Measurements from ENCODE around the gene ACSL1. TPM values are rescaled to one million over a fixed set of nuclear protein-coding genes. Genes with fewer than 3 reads are reported as not detected.
"Not testable (repeated sequence)": the region's sequence is repeated elsewhere in the genome, so short reads cannot be mapped to it uniquely, and the experiment has no call there.

ACSL1 gene
- total RNA-seq, 1 donor from 2014 or later, result 477 TPM

DNA sequence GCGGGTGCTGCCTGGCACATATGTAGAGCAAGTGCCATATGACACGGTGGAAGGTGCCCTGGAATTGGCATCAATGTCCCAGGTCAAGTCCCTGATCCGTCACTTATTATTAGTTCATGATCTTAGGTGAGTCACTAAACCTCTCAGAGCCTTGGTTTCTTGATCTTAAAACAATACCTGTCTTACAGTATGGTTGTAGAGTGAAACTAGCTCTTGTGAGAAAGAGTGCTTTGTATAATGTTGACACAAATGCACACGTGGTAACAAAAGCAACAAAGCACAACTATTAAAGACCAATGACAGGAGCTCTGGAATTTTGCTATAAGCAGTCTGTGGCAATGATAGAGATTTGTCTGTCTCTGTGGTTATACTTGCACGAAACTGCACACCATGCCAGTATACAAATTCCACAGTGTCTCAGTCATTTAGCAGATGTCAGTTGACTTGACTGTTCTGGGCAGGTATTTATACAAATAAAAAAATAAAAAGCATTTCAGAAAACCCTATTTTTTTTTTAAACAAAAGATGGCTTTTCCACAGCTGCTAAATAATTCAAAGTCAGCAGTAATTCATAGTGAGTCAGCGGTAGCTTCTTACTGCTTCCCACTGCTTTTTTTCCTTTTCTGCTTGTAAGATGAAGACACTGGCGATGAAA lies 19.7 kb upstream of the ACSL1 start:
- no peak for DNase-seq

DNA sequence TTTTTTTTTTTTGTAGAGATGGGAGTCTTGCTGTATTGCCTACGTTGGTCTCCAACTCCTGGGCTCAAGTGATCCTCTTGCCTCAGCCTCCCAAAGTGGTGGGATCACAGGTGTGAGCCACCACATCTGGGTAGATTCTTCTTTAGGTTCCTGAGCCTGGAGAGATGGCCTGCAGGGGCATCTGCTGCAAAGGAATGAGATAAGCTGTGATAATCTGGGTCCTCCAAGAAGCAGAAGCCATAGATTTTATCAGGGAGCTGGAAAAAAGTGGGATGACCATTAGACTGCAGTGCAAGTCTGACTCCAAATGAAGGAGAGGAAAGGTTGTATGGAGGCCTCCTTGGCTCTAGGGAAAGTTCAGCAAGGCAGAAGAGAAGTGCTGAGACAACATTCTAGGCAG lies 19.0 kb upstream of the ACSL1 start:
- ATAC-seq (no peak), DNase-seq (no peak)
- intact Hi-C loops (cut with micrococcal nuclease), result no loop called here

More for the DNA sequence above, 19.7 kb upstream of the ACSL1 start:
- intact Hi-C loops (cut with micrococcal nuclease), result no loop called here
- ATAC-seq, result no peak

DNA sequence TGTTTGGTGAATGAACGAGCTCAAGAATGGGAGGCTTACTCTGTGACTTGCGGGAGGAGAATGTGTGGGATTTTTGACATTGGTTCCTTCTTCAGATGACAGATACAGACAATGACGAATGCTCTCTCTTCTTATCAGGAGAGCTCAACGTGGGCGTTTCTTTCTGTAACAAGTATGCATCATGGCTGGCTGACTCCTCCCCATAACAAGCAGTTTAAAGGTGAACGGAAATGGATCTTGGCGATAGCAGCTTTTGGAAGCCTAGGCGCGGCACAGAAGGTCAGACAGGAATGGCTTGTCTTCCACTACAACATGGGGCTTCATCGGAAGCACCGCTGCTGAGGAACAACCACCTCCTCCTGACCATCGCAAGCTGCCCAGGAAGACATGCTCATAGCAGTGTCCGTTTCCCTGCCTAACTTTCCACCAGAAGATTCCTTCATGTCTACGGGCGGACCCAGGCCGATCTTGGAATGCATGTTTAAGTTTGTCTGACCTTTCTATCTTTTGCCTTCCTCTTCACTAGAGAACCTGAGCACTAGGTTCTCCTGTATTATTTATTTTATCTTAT lies 18.3 kb upstream of the ACSL1 start:
- ATAC-seq (no peak), DNase-seq (no peak)
- intact Hi-C loops (cut with micrococcal nuclease), result no loop called here

DNA sequence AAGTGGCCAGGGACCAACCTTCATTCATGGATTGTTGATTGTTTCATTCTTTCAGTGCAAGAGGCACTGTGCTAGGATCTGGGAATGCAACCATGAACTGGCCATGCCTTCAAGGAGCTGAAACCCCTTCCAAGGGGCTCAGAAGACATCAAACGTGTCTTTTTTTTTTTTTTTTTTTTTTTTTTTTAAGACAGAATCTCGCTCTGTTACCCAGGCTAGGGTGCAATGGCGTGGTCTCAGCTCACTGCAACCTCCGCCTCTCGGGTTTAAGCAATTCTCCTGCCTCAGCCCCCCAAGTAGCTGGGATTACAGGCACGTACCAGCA lies 13.3 kb upstream of the ACSL1 start:
- intact Hi-C loops (cut with micrococcal nuclease); ATAC-seq; DNase-seq: not testable (repeated sequence)

DNA sequence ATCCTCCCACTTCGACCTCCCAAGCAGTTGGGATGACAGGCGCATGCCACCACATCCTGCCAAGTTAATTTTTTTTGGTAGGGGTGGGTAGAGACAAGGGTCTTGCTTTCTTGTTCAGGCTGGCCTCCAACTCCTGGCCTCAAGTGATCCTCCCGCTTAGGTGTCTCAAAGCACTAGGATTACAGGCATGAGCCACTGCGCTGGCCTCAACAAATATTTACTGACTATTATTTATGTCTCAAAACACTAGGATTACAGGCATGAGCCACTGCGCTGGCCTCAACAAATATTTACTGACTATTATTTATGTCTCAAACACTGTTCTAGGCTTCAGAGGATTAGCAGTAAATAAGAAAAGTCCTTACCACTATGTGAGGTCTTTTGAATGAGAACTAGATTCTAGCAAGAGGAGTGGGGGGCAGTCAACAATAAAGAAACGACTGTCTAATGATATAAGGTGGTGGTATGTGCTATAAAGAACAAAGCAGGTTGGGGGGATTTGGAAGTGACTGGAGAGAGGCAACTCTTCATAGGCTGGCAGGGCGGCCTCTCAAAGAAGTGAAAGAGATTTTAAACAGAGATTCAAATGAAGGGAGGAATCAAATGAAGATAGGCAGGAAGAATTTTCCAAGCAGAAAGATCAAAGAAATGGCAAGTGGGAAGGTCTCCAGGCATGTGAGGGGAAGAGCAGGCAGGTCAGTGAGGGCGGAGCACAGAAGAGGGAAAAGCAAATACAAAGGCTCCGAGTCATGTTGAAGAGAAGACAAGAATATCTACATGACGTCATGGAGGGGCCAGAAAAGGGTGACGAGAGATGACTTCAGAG lies 12.7 kb upstream of the ACSL1 start:
- intact Hi-C loops (cut with micrococcal nuclease), result no loop called here
- no peak for DNase-seq
- ATAC-seq, result no peak

DNA sequence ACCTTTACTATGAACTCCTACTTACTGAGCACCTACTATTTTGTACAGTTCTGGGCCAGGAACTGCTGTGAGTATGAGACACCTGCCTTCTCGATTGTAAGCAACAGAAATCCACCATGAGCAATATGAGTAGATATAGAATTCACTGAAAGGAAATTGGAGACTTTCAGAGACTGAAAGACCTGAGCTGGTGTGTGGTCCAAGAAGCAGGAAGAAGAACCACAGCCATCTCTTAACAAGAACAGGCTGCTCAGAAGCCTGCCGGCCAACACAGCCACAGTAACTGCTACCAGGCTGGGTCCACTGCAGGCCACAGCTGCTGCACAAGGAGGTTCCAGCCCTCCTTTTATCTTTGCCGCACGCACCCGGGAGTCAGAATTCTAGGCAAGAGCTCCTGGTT lies 10.8 kb upstream of the ACSL1 start:
- ATAC-seq, result no peak
- no peak for DNase-seq
- intact Hi-C loops (cut with micrococcal nuclease), result no loop called here

DNA sequence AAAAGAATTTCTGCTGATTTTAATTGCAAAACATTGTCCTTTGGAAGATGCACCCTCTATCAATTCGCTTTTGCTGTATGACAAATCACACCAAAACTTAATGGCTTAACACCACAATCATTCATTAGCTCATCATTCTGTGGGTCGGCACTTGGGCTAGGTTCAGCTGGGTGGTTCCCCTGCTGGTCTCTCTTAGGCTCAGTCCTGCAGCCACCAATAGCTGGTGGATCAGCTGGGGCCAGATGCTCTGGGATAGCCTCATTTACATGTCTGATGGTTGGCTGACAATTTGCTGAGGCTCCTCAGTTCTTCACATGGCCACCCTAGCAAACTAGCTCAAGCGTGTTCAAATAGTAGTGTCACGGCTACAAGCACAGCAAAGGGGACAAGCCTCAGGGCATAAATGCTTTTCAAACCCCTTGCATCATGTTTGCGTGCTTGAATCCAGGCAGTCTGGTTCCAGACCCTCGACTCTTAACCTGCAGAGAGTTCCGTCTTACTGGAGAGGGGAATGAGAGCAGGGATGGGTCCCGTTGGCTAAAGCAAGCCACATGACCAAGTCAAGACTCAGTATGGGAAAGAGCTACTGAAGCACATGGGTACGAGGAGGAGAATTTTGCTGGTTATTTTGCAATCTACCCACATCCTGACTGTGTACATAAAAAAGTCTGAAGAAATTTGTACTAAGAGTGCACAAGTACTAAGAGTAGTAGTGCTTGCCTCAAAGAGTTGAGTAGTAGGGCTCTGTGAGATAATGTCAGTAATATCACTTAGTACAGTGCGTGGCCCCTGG lies 7.5 kb upstream of the ACSL1 start:
- intact Hi-C loops (cut with micrococcal nuclease), result no loop called here
- ATAC-seq, result no peak

DNA sequence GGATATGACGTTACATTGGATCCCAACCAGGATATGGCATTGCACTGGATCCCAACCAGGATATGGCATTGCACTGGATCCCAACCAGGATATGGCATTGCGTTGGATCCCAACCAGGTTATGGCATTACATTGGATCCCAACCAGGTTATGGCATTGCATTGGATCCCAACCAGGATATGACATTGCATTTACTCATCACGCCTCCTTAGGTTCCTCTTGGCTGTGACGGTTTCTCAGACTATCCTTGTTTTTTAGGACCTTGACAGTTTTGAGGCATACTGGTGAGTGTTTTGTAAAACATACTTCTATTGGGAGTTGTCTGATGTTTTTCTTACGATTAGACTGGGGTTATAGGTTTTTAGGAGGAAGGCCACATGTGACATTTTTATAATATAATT lies 5.4 kb upstream of the ACSL1 start:
- DNase-seq, result no peak
- intact Hi-C loops (cut with micrococcal nuclease), result no loop called here
- ATAC-seq, result no peak

More for the DNA sequence above, 7.5 kb upstream of the ACSL1 start:
- DNase-seq, result no peak

DNA sequence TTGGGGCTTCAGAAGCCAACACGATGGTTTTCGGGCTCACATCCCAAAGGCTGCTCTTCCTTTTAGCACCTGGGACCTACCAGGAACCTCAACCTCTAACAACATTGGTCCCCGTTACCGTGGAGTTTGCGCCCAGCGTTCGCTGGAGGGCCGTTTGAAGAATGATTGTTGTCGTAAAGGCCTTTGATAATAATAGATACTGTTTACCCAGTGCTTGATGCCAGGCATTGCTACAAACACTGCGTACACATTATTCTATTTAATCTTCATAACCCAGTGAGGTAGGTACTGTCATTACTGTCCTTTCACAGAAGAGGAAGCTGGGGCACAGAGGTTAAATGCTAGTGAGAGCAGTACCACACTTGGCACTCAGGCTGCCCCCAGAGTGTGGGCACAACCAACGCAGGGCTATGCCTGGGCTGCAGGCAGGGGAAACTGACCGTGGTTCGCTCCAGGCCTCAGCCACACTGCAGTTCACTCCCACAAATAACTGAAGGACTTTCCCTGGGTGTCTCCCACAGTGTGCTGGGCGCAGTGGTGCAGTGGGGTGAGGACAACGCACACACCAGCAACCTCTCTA lies 1.0 kb upstream of the ACSL1 start:
- intact Hi-C loops (cut with micrococcal nuclease), result no loop called here
- no peak for DNase-seq
- peak; percentile 2 for ATAC-seq

DNA sequence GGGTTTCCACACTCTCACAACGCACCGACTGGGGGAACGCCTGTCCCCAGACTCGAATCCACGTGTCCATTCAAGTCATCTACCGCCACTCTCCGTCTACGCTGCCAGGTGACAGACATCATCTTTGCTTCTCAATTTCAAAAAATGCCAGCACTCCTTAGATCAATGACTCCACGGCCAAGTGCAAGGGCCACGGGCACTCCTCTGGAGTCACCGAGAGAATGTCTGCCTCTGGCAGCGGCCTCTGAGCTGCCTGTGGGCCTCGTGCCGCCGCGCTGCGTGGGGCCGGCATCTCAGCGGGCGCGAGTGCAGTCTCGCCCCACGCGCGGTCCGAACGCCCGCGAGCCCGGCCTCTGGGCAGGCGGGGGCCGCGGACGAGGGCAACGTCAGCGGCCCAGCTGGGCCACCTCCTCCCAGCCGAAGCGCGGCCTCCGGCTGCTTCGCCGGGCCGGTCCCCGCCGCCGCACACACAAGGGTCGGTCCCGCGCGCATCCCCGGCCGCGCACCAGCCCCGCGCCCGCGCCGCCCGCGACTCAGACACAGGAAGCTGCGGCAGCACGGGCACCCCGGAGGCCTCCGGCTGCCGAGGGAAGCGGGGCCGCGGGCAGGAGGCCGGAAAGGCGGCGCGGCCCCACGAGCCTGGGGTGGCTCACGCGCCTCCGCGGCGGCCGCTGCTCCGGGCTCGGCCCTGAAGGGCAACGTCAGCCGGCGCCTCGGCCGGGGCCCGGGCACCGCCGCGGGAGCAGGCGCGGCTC lies 450 bp downstream of the ACSL1 start:
- intact Hi-C loops (cut with micrococcal nuclease), result no loop called here
- DNase-seq (peak; percentile 68), ATAC-seq (peak; percentile 20)

DNA sequence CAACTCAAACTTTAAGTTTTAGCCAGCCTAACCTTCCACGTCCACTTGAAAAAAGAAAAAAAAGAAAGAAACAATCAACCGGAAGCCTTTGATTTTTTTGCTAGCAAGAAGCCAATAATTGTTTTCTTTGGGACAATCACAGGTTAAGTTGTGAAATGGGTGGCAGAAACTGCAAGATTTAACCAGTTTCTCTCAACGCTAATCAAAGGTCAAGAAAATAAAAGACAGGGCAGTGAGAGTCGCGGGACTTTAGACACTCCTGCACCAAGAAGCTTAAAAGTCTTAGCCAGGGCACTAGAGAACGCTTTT lies 1.0 kb downstream of the ACSL1 start:
- intact Hi-C loops (cut with micrococcal nuclease), result no loop called here
- no peak for ATAC-seq
- no peak for DNase-seq

DNA sequence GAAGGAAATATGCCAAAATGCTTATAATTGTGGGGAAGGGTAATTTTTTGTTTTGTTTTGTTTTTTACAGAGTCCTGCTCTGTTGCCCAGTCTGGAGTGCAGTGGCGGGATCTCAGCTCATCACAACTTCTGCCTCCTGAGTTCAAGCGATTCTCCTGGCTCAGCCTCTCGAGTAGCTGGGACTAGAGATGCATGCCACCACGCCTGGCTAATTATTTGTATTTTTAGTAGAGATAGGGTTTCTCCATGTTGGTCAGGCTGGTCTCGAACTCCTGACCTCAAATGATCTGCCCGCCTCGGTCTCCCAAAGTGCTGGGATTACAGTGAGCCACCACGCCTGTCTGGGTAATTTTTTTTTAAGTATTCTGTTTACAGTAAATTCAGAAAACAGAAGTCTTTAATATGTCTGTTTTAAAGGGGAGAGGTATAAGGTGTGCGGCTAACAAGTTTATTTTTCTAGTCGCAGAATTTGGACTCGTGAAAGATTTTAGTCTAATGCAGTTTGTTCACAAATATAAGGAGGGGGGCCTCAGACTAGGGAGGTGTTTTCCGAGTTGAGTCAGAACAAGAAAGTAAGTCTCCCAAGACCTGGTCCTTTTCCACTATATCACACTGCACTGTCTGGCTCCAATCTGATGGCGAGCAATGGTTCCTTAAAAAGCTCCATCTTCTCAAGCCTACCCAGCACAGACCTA lies 1.5 kb downstream of the ACSL1 start:
- ATAC-seq (no peak), DNase-seq (no peak)
- intact Hi-C loops (cut with micrococcal nuclease), result no loop called here

DNA sequence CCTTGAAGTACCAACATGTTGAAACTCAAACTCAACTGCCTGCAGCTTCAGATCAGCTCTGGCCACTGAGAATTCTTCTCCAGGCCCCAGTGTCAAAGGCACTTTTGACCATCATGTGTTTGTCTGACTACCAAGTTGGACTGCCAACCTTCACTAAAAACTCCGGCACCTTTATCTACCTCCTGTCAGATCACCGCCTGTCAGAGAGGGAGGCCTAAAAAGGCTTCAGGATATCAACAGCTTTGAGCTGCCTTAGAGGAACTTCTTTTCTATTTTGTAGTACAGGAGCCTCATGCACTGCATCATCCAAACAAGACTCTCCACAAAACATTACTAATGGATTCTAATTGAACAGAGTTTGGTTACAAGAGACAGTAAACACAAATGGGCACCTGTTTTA lies 2.8 kb downstream of the ACSL1 start:
- DNase-seq, result no peak
- ATAC-seq, result peak; percentile 17
- intact Hi-C loops (cut with micrococcal nuclease), result no loop called here

DNA sequence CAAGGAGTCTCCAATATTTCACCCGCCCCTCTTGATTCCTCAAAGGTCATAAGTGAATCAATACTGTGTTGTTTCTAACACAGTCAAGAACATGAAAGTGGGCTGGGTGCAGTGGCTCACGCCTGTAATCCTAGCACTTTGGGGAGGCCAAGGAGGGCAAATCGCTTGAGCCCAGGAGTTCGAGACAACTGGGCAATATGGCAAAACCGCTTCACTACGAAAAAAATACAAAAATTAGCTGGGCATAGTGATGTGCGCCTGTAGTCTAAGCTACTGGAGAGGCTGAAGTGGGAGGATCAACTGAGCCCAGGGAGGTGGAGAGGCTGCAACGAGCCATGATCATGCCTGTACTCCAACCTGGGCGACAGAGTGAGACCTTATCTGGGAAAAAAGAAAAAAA lies 3.4 kb downstream of the ACSL1 start:
- no peak for DNase-seq
- no peak for ATAC-seq
- intact Hi-C loops (cut with micrococcal nuclease), result no loop called here

DNA sequence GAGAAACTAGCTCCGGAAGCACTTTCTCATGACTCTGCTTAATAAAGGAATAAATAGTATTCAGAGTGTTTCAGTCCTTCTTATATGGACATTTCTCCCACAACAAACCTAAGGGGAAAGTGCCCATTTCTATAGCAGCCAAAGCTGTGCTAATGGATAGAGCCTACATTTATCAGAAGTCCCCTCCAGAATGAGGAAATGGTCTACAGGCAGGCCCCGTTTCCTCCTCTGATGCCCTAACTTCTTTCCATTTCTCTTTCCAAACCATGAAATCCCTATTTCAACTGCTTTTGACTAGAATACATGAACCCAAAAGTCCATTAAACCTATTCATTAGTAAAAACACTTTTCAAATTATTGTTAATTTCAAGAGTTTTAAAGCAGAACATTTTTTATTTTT lies 4.5 kb downstream of the ACSL1 start:
- ATAC-seq, result no peak
- no peak for DNase-seq
- intact Hi-C loops (cut with micrococcal nuclease), result no loop called here

DNA sequence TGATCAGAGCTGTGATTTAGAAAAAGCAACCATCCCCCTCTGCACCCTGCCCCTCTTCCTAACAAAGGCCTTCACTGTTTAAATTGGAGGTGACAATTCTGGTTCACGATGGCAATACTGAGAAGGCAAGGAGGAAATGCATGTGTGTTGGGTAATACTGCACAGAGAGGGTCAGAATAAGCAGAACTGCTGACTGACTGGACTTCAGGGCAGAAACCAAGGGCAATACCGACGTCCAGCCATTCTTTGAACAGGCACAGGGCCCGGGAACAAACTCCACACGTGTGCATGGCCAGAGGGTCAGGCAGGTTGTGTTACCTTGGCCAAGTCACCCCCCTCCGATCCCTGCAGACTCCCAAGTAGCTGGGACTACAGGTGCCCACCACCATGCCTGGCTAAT lies 6.0 kb downstream of the ACSL1 start:
- intact Hi-C loops (cut with micrococcal nuclease), result no loop called here
- DNase-seq, result no peak
- ATAC-seq, result no peak

DNA sequence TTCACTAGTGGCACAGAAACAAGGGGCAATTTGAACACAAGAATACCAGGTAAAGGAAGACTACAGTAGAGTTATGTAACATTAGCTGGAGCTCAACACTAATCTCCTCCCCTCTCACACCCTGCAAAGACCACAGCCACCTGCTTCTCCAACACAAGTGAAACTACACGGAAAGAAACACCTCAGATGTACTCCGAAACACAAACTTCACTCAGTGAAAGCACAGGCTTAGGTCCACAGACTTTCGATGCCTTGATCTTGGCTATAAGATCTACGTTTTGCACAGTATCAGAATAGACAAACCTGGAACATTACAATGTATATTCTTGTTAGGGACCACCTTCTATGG lies 7.6 kb downstream of the ACSL1 start:
- no peak for DNase-seq
- intact Hi-C loops (cut with micrococcal nuclease), result no loop called here
- no peak for ATAC-seq

DNA sequence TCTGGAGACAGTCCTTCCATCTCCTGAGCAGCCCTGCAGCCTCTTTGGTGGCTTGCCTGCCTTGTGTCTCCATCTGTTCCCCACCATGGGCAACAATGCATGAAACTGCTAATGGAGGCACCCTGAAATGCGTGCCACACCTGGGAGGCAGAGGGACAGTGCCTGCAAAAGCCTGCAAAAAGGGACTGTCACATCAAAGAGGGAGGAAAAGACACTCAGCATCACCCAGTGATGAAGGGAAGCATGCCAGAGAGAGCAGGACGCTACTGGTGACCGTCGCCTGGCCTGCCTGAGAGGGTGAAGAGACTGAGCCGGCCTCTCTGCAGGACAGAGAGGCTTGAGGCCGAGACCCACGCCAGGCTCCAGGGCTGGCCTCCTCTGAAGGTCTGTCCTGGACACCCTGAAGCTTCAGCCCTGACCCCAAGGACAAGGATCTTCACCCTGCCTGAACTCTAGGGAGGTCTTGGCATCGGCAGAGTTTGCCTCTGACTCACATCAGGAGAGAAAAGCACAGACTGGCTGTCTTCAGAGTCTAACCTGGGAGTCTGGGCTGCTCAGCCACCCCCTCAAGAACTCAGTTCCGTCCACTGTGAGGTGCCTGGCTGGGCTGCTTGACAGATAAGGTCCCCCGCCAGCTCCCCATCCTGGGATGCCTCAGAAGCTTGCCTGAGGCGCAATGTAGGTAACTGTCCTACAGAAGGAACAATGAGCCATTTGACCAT lies 8.1 kb downstream of the ACSL1 start:
- DNase-seq, result peak; percentile 43
- intact Hi-C loops (cut with micrococcal nuclease), result no loop called here
- ATAC-seq, result no peak

All from left ventricle myocardium superior (tissue), 1 donor.